Psoas muscle (tissue), 8 donors: ENCODE measurements around the gene SLC4A8. TPM values are rescaled to one million over a fixed set of nuclear protein-coding genes. Genes with fewer than 3 reads are reported as not detected.
"Not testable (repeated sequence)": the region's sequence is repeated elsewhere in the genome, so short reads cannot be mapped to it uniquely, and the experiment has no call there.

Experiments
- ATAC-seq, 4 donors: fragments of 200-7000 bp; cut with Tn5 transposase; one replicate each; pipeline ENCODE4 v1.9.1; 2020; ENCODE audit warnings: moderate library complexity in 3 of 4, mild to moderate bottlenecking in 2 of 4
- DNase-seq, 2 donors: peaks; one replicate each; pipeline ENCODE4 v3.0.0-alpha.2; 2020
- H3K27ac ChIP-seq: fragments of 200-600 bp; one replicate; pipeline ENCODE4 v1.8.0; 2022
- H3K27me3 ChIP-seq, 3 donors: fragments of 200-600 bp in 1 of 3; one replicate each; pipeline versions ENCODE4 v1.6.1 to v1.8.0; 2013 to 2022; ENCODE audit warnings: low read length in 2 of 3, mild to moderate bottlenecking in 2 of 3, moderate library complexity in 1 of 3; ENCODE audit not compliant: insufficient read depth in 3 of 3
- H3K36me3 ChIP-seq, 2 donors: fragments of 200-600 bp in 1 of 2; one replicate each; pipeline versions ENCODE4 v1.6.1 to v1.8.0; 2013 to 2022; ENCODE audit warnings: low read depth in 1 of 2, mild to moderate bottlenecking in 1 of 2, moderate library complexity in 1 of 2; ENCODE audit not compliant: insufficient read depth in 1 of 2
- H3K4me1 ChIP-seq: fragments of 200-600 bp; one replicate; pipeline ENCODE4 v1.8.0; 2022
- H3K4me3 ChIP-seq: fragments of 200-600 bp; one replicate; pipeline ENCODE4 v1.8.0; 2022; ENCODE audit warnings: mild to moderate bottlenecking
- H3K9me3 ChIP-seq: fragments of 200-600 bp; one replicate; pipeline ENCODE4 v1.8.0; 2022
- WGBS, 3 donors: extraction: QIAGEN DNeasy Blood & Tissue Kit; methylation state at CpG; one replicate each; pipeline versions ENCODE4 v1.1.6 to v1.1.7; 2013; 5-methylcytosine and 5-hydroxymethylcytosine counted together
- intact Hi-C, 2 donors: fragments of 100-400 bp; cut with DNase I; formaldehyde crosslinking; loops; one replicate each; pipeline versions ENCODE4 v1.11.0 to v1.14.2; 2022
- polyA plus RNA-seq, 3 donors: library from polyadenylated mRNA; stranded (reverse); fragments of 200-250 nt; gene quantifications; one replicate each; pipeline ENCODE4 v1.2.3, GENCODE V29; 2013
- total RNA-seq, 4 donors: library from RNA; stranded (reverse); fragmentation: NEBNext Ultra II Directional in 2 of 4; extraction: Animal tissue kit (Norgen Biotek cat#: 25700) in 2 of 4; gene quantifications; one replicate each; pipeline versions ENCODE4 v1.2.1 to v1.2.4, GENCODE V29; 2021 to 2023
- TF ChIP-seq, protein P1 (sequence below): fragments of 200-600 bp; IDR thresholded peaks from one replicate; pipeline ENCODE4 v1.8.0; 2022; ENCODE audit warnings: antibody characterized with exemption
- donor health status: healthy with polysubstance abuse.
- donor health status: DM: no; HTN: no; CAD: no; lungs with moderate emphysema.
- donor health status: Bipolar disorder and iron deficiency.
- donor health status: healthy.
- donor health status: DM: yes; HTN: yes; CAD: no.
- donor health status: DM: no; HTN: no; CAD: no.
- donor health status: DM: no; HTN: no; CAD: no.
- donor health status: DM: yes; HTN: yes; CAD: no.

The SLC4A8 gene
- total and polyA plus RNA-seq, 7 donors = 0.02 to 0.91 (median 0.09) TPM; not detected in 1

DNA sequence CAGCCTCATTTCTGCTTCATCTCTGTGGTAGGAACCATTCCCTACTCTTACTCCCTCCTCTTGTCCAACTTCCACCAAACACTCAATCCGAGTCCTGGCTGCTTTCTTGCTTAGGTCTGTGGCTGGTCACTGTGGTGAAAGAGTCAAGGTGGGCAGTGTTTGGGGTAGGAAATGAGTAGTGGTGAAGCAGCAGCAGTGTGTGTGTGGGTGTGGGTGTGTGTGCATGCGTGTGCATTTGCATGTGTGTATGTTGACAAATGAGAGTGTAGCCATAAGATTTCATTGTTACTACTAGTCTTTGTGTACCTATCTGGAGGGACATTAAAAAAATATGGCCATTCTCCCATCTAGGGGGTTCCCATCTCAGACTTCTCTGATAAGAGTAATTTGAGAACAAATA, 87.8 kb downstream of the SLC4A8 start:
- TF ChIP-seq, protein P1, sequence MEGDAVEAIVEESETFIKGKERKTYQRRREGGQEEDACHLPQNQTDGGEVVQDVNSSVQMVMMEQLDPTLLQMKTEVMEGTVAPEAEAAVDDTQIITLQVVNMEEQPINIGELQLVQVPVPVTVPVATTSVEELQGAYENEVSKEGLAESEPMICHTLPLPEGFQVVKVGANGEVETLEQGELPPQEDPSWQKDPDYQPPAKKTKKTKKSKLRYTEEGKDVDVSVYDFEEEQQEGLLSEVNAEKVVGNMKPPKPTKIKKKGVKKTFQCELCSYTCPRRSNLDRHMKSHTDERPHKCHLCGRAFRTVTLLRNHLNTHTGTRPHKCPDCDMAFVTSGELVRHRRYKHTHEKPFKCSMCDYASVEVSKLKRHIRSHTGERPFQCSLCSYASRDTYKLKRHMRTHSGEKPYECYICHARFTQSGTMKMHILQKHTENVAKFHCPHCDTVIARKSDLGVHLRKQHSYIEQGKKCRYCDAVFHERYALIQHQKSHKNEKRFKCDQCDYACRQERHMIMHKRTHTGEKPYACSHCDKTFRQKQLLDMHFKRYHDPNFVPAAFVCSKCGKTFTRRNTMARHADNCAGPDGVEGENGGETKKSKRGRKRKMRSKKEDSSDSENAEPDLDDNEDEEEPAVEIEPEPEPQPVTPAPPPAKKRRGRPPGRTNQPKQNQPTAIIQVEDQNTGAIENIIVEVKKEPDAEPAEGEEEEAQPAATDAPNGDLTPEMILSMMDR = no peak

DNA sequence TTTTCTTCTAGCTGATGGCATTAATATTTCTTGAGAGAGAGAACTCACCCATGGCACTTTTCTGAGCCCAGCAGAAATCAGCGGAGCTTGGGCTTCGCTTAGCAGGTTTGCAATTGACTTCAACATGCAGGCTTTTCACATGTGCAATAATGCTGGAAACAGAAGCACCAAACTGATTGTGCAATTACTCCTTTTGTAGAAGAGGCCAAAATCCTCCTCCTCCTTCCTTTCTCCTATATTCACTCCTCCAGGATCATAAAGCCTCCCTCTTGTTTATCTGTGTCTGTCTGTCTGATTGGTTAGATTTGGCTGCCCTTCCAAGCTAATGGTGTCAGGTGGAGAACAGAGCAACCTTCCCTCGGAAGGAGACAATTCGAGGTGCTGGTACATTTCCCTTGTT, 90.4 kb downstream of the SLC4A8 start:
- WGBS, 3 donors = 73 to 85% (median 78%) methylated on average over 4 of the region's 4 CpGs
- H3K36me3 ChIP-seq, H3K27ac ChIP-seq, H3K9me3 ChIP-seq, intact Hi-C loops, ATAC-seq, DNase-seq, H3K4me1 ChIP-seq, H3K27me3 ChIP-seq, H3K4me3 ChIP-seq: not testable (repeated sequence)

More for the DNA sequence above, 87.8 kb downstream of the SLC4A8 start:
- Histone ChIP-seq H3K4me3 (no peak overlapping the region), H3K27me3 (peaks cover 0 to 5% (median 0%) of the 10 kb centered on the region in 3 donors), H3K27ac (no peak overlapping the region), H3K36me3 (no peaks in the 10 kb centered on the region), H3K9me3 (no peaks in the 10 kb centered on the region), H3K4me1 (no peaks in the 10 kb centered on the region)
- DNase-seq (no peak), ATAC-seq (no peak)
- 78 to 82% (median 80%) methylated on average over 2 of the region's 2 CpGs for WGBS, 3 donors
- intact Hi-C loops = no loop called here

DNA sequence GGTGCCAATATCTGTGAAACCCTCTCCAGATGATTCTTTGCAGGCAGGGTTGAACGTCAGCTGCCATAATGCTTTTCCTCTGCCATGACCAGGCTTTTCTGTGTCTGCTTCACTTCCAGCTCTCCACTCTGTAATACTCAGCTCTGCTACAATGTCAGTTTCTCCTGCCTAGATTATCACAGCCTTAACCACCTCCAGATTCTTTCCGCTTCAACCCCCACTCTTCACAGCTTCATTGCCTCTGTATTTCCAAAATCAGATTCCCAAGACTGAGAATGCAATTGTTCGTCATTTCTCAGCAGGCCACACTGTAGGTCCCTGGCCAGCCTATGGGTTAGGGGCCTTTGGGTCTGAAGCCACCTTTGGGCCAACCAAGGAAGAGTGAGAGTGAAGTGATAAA, 92.7 kb downstream of the SLC4A8 start:
- Histone ChIP-seq H3K36me3 (no peaks in the 10 kb centered on the region), H3K4me3 (no peak overlapping the region), H3K4me1 (no peaks in the 10 kb centered on the region), H3K27me3 (peaks cover 0 to 5% (median 0%) of the 10 kb centered on the region in 3 donors), H3K9me3 (no peaks in the 10 kb centered on the region), H3K27ac (no peak overlapping the region)
- TF ChIP-seq, protein P1 = no peak
- intact Hi-C loops = no loop called here
- 80 to 93% (median 80%) methylated on average over 3 of the region's 3 CpGs for WGBS, 3 donors
- no peak for DNase-seq
- no peak for ATAC-seq

DNA sequence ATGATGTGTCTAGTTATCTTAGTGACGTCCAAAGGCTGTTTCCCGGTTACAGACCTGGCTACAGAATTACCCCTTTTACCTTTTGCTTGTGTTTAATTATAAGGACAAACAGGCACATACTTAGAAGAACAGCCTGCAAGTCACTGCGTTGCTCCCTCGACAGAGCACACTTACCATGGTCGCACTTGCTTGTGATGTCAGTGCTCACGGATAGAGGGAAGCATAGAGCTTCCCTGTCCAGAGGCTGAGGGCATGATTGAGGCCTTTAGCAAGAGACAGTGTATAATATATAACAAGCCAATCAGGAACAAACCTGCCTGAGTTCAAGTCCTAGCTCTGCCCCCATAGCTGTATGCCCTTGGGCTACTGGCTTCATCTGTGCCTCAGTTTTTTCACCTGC, 93.2 kb downstream of the SLC4A8 start:
- DNase-seq (no peak), ATAC-seq (no peak)
- no peaks in the 10 kb centered on the region for H3K36me3 ChIP-seq
- WGBS, 3 donors = 62 to 69% (median 64%) methylated on average over 6 of the region's 6 CpGs
- intact Hi-C loops = no loop called here
- H3K27ac ChIP-seq = no peak overlapping the region
- no peak overlapping the region for H3K4me3 ChIP-seq
- peaks cover 0 to 5% (median 0%) of the 10 kb centered on the region in 3 donors for H3K27me3 ChIP-seq
- no peaks in the 10 kb centered on the region for H3K4me1 ChIP-seq
- TF ChIP-seq, protein P1 = no peak
- H3K9me3 ChIP-seq = no peaks in the 10 kb centered on the region

DNA sequence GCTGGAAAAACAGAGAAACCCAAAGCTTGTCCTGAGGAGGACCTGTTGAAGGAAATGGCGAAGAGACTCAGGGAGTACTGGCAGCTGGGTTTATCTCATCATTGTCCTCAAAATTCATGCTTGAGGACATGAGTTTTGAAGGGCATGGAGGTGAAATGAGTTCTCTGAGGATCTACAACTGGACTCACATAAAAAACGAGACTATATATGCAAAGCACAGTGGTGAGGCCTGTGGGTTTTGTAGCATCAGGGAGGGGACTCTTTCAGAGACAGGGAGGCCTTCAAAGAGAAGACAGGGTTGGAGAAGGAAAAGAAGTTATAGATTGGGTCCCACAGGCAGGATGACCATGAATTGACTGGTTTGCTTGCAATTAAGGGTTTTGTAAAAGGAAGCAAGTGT, 95.1 kb downstream of the SLC4A8 start:
- no peaks in the 10 kb centered on the region for H3K9me3 ChIP-seq
- TF ChIP-seq, protein P1 = no peak
- WGBS, 3 donors = 73 to 84% (median 81%) methylated on average over 2 of the region's 2 CpGs
- no peaks in the 10 kb centered on the region for H3K4me1 ChIP-seq
- no peaks in the 10 kb centered on the region for H3K27me3 ChIP-seq
- ATAC-seq (no peak), DNase-seq (no peak)
- H3K27ac ChIP-seq = no peak overlapping the region
- H3K4me3 ChIP-seq = no peak overlapping the region
- no peaks in the 10 kb centered on the region for H3K36me3 ChIP-seq
- intact Hi-C loops = no loop called here
